Measurements from ENCODE around the gene COL4A2.
"Not testable (repeated sequence)": the region's sequence is repeated elsewhere in the genome, so short reads cannot be mapped to it uniquely, and the experiment has no call there.

COL4A2 gene

DNA sequence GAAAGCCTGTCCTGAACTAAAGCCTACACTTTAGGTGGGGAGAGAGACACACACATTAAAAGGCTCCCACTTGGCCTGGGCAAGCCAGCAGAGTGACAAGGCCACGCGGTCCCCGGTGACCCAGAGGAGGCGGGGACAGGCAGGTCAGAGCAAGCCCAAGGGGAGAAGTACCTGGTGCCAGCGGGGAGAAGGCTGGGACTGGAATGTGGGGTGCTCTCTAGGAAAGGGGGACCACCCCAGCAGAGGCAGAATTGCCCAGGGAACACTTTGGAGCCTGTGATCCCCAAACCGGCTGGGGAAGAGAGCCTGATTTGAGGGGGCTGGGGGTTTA lies 172.1 kb downstream of the COL4A2 start:
- H3K4me1 Mint-ChIP-seq, result peaks cover 22% of the 10 kb centered on the region
- no peaks in the 10 kb centered on the region for H3K36me3 Mint-ChIP-seq
- H3K27me3 Mint-ChIP-seq, result peaks cover 20% of the 10 kb centered on the region
- H3K9me3 Mint-ChIP-seq, result no peaks in the 10 kb centered on the region
- H3K4me3 Mint-ChIP-seq, result no peak overlapping the region
- no peak for ATAC-seq
- H3K27ac Mint-ChIP-seq, result peak overlapping the region; percentile 44

- Mint-ChIP-seq H3K27ac (peak overlapping the region; percentile 44), H3K4me3 (no peak overlapping the region), H3K27me3 (peaks cover 20% of the 10 kb centered on the region), H3K36me3 (no peaks in the 10 kb centered on the region), H3K4me1 (peaks cover 18% of the 10 kb centered on the region), H3K9me3 (no peaks in the 10 kb centered on the region)
- ATAC-seq, result no peak
Observed at GRCh38 chr13:110479648-110480047, 172.6 kb downstream of the COL4A2 start.

DNA sequence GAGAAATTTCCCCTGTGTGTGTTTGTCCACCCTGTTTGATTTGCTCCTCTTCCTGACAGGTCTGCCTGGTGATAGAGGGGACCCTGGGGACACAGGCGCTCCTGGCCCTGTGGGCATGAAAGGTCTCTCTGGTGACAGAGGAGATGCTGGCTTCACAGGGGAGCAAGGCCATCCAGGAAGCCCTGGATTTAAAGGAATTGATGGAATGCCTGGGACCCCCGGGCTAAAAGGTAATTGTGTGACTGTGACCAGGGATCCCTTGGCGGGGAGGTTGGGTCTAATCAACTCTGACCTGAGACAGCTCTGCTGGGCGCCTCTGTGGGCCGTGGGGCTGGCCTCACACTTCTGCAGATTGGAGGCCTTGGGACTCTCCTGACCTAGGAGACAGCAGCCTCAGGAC lies 173.1 kb downstream of the COL4A2 start:
- Mint-ChIP-seq H3K4me1 (peaks cover 12% of the 10 kb centered on the region), H3K4me3 (no peak overlapping the region), H3K36me3 (no peaks in the 10 kb centered on the region), H3K27me3 (peaks cover 20% of the 10 kb centered on the region), H3K27ac (peak overlapping the region; percentile 44), H3K9me3 (no peaks in the 10 kb centered on the region)
- ATAC-seq, result no peak

DNA sequence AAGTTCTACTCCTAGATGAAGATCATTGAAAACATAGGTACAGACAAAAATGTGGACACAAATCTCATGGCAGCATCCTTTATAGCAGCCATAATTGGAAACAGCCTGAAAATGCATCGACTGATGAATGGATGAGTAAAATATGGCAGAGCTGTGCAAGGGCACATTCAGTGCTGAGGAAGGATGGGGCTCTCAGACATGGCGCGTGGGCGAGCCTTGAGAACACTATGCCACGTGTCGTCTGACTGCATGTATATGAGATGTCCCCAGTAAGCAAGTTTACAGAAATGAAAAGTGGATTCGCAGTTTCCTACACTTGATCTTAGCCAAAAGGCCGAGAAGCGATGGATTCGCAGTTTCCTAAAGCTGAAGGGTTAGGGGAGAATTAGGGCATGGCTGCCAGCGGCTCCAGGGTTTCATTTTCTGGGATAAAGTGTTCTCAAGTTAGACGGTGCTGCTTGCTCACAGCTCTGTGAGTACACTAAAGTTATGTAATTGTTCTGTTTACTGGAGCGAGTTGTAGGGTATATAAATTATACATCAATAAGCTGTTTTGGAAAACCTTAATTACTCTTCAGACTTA lies 176.4 kb downstream of the COL4A2 start:
- H3K36me3 Mint-ChIP-seq, result no peaks in the 10 kb centered on the region
- H3K27ac Mint-ChIP-seq, result no peak overlapping the region
- H3K9me3 Mint-ChIP-seq, result no peaks in the 10 kb centered on the region
- no peak overlapping the region for H3K4me3 Mint-ChIP-seq
- peaks cover 14% of the 10 kb centered on the region for H3K27me3 Mint-ChIP-seq
- no peak for ATAC-seq
- peaks cover under 1% of the 10 kb centered on the region for H3K4me1 Mint-ChIP-seq

GRCh38 chr13:110484290-110485048 lies 177.4 kb downstream of the COL4A2 start:
- Mint-ChIP-seq H3K9me3 (no peaks in the 10 kb centered on the region), H3K27me3 (peaks cover 4% of the 10 kb centered on the region), H3K27ac (no peak overlapping the region), H3K36me3 (no peaks in the 10 kb centered on the region), H3K4me3 (no peak overlapping the region), H3K4me1 (no peaks in the 10 kb centered on the region)
- ATAC-seq, result no peak

DNA sequence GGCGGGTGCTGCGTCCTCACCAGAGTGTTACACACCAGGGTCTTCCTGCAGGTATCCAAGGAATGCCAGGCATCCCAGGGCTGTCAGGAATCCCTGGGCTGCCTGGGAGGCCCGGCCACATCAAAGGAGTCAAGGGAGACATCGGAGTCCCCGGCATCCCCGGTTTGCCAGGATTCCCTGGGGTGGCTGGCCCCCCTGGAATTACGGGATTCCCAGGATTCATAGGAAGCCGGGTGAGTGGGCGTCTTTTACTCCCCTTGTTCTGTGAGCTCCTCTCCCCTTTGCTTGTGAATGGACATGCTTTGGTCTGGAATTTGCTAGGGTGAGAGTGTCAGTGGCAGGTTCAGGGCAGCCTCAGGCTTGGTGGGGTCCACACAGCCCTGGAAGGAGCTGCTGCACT lies 178.5 kb downstream of the COL4A2 start:
- no peaks in the 10 kb centered on the region for H3K36me3 Mint-ChIP-seq
- no peaks in the 10 kb centered on the region for H3K27me3 Mint-ChIP-seq
- no peaks in the 10 kb centered on the region for H3K4me1 Mint-ChIP-seq
- no peak overlapping the region for H3K27ac Mint-ChIP-seq
- ATAC-seq, result no peak
- H3K4me3 Mint-ChIP-seq, result no peak overlapping the region
- H3K9me3 Mint-ChIP-seq, result no peaks in the 10 kb centered on the region

GRCh38 chr13:110486061-110486715 lies 179.1 kb downstream of the COL4A2 start:
- no peak for ATAC-seq
- H3K36me3 Mint-ChIP-seq, result no peaks in the 10 kb centered on the region
- H3K9me3 Mint-ChIP-seq, result no peaks in the 10 kb centered on the region
- no peaks in the 10 kb centered on the region for H3K27me3 Mint-ChIP-seq
- H3K27ac Mint-ChIP-seq, result no peak overlapping the region
- no peaks in the 10 kb centered on the region for H3K4me1 Mint-ChIP-seq
- H3K4me3 Mint-ChIP-seq, result no peak overlapping the region

DNA sequence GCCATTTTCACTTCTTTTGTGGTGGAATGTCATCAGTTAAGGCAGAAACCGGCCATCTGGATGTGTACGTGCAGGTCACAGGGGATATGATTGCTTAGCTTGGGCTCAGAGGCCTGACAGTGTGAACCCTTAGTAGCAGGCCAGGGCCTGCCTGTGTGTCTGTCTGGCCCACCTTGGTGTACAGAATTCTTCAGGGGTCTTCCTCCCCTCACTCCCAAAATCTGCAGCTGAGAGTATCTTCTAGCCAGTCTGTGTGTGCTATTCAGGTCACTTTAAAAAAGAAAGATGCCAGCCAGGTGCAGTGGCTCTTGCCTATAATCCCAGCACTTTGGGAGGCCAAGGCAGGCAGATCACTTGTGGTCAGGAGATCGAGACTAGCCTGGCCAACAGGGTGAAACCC lies 179.8 kb downstream of the COL4A2 start:
- H3K4me1 Mint-ChIP-seq, H3K4me3 Mint-ChIP-seq, H3K36me3 Mint-ChIP-seq, H3K27ac Mint-ChIP-seq, ATAC-seq, H3K27me3 Mint-ChIP-seq, H3K9me3 Mint-ChIP-seq: not testable (repeated sequence)

DNA sequence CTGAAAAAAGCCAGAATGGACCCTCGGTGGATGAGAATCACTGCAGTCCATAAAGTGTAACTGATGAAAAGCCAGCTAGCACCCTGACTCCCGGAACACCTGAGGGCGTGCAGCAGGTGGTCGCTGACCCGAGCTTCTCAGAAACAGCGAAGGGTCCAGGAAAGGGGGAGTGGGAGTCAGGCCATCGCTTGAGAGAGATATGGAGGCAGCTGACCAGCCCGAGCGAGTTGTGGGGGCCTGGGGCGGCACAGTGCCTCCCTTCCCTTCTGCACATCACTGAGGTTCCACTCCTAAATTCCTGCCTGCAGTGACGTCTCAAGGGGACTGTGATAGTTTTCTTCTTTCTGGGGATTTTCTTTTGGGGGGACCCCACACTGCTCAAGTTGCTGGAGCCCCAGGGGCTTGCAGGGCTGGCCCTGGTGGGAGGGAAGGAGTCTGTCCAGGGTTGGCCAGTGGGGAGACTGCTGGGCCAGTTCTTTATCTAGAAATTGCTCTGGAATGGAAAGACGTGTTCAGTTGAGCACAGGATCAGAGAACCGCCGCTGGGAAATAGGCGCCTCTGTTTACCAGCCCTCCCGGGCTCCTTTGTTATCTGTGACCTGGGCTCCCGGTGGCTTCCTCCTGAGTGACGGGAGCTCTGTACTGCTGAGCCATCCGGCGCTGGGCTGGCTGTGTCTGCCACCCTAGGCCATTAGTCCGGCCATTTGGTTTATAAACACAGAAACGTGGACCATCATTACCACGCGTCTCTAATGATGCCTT lies 183.1 kb downstream of the COL4A2 start:
- Mint-ChIP-seq H3K27me3 (no peaks in the 10 kb centered on the region), H3K4me3 (no peak overlapping the region), H3K27ac (no peak overlapping the region), H3K4me1 (no peaks in the 10 kb centered on the region), H3K36me3 (no peaks in the 10 kb centered on the region), H3K9me3 (no peaks in the 10 kb centered on the region)
- ATAC-seq, result no peak

- H3K9me3 Mint-ChIP-seq, result no peaks in the 10 kb centered on the region
- H3K27ac Mint-ChIP-seq, result no peak overlapping the region
- no peak for ATAC-seq
- H3K4me3 Mint-ChIP-seq, result no peak overlapping the region
- H3K27me3 Mint-ChIP-seq, result no peaks in the 10 kb centered on the region
- no peaks in the 10 kb centered on the region for H3K4me1 Mint-ChIP-seq
- no peaks in the 10 kb centered on the region for H3K36me3 Mint-ChIP-seq
Observed at GRCh38 chr13:110491869-110492678, 185.0 kb downstream of the COL4A2 start.

GRCh38 chr13:110492679-110493593 lies 185.9 kb downstream of the COL4A2 start:
- no peak overlapping the region for H3K27ac Mint-ChIP-seq

DNA sequence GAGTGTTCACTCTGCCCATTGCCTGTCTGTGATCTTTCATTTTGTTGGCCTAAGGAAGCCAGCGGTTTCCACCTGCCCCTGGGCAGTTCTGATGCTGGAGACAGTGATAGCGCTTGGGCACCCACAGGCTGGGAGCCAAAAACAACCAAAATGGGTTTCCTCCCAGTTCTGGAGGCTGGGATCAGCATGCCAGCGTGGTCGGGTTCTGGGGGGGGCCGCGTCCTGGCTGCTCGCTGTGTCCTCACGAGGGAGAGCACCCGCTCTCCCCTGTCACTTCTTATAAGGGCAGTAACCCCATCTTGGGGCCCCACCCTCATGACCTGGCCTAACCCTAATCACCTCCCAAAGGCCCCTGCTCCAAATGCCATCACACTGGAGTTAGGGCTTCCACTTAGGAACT lies 186.5 kb downstream of the COL4A2 start:
- H3K9me3 Mint-ChIP-seq, result no peaks in the 10 kb centered on the region
- ATAC-seq, result no peak
- no peak overlapping the region for H3K4me3 Mint-ChIP-seq
- H3K4me1 Mint-ChIP-seq, result no peaks in the 10 kb centered on the region
- H3K36me3 Mint-ChIP-seq, result no peaks in the 10 kb centered on the region
- H3K27ac Mint-ChIP-seq, result no peak overlapping the region
- no peaks in the 10 kb centered on the region for H3K27me3 Mint-ChIP-seq

More at GRCh38 chr13:110492679-110493593, 185.9 kb downstream of the COL4A2 start:
- H3K4me3 Mint-ChIP-seq, result no peak overlapping the region
- no peaks in the 10 kb centered on the region for H3K36me3 Mint-ChIP-seq
- H3K27me3 Mint-ChIP-seq, result no peaks in the 10 kb centered on the region
- H3K9me3 Mint-ChIP-seq, result no peaks in the 10 kb centered on the region
- ATAC-seq, result peak; percentile 17
- no peaks in the 10 kb centered on the region for H3K4me1 Mint-ChIP-seq

- Mint-ChIP-seq H3K27ac (no peak overlapping the region), H3K27me3 (no peaks in the 10 kb centered on the region), H3K36me3 (peaks cover 5% of the 10 kb centered on the region), H3K4me1 (no peaks in the 10 kb centered on the region), H3K9me3 (no peaks in the 10 kb centered on the region), H3K4me3 (no peak overlapping the region)
- ATAC-seq, result no peak
Observed at GRCh38 chr13:110495376-110495775, 188.3 kb downstream of the COL4A2 start.

DNA sequence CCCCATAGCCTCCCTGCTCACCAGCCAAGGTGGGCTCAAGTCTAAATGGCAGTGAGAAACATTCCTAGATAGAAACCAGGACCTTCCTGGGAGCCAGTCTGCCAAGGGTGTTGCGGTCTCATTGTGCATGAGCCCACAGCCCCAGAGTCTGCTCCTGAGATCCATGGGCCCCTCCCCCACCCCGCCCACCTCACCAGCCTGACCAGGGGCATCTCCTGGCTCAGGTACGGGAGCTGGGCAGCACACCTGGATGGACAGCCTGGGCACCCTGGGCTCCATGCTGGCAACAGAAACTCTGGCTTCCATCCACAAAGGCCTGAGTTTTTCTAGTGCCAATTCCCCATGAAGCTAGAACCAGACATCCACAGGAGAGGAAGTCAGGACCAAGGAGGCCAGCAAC lies 188.8 kb downstream of the COL4A2 start:
- Mint-ChIP-seq H3K27me3 (no peaks in the 10 kb centered on the region), H3K9me3 (peaks cover 3% of the 10 kb centered on the region), H3K4me1 (no peaks in the 10 kb centered on the region), H3K4me3 (no peak overlapping the region), H3K27ac (no peak overlapping the region), H3K36me3 (peaks cover 5% of the 10 kb centered on the region)
- ATAC-seq, result no peak

Data from stimulated activated memory B cell treated with anti-CD40 and anti-IgM and Interleukin-4, amounts not matched to agents 10 μg/mL and 1 μg/mL and 100 μg/mL, for 72 hours (primary cell).